Kidney tubule cell (primary cell): Measurements from ENCODE around the gene POLG.
"Not testable (repeated sequence)": the region's sequence is repeated elsewhere in the genome, so short reads cannot be mapped to it uniquely, and the experiment has no call there.

Source experiments
- DNase-seq: peaks from one replicate; pipeline ENCODE4 v3.0.0-alpha.2; 2018; ENCODE audit warnings: low spot score

The POLG gene

GRCh38 chr15:89278307-89278706 is 56.3 kb downstream of the POLG start:
- no peak for DNase-seq

GRCh38 chr15:89277281-89277680 is 57.3 kb downstream of the POLG start:
- not testable (repeated sequence) for DNase-seq
